HCEC 1CT (cell line): ENCODE measurements around the gene WDR47.
"Not testable (repeated sequence)": the region's sequence is repeated elsewhere in the genome, so short reads cannot be mapped to it uniquely, and the experiment has no call there.

Experiments
- DNase-seq: peaks from one replicate; pipeline ENCODE4 v3.0.0-alpha.2; 2017

Gene WDR47

GRCh38 chr1:108961752-108962486 lies 80.0 kb downstream of the WDR47 start:
- DNase-seq, result no peak

GRCh38 chr1:108961198-108961597 lies 80.7 kb downstream of the WDR47 start:
- DNase-seq, result no peak

- DNase-seq, result no peak
These were observed 81.2 kb downstream of the WDR47 start for GRCh38 chr1:108960719-108961118.

- no peak for DNase-seq
These were observed 84.0 kb downstream of the WDR47 start for GRCh38 chr1:108957888-108958287.

- DNase-seq, result no peak
These were observed 86.0 kb downstream of the WDR47 start for GRCh38 chr1:108955881-108956280.

GRCh38 chr1:108955111-108955510 lies 86.8 kb downstream of the WDR47 start:
- DNase-seq, result no peak

GRCh38 chr1:108953452-108953851 lies 88.5 kb downstream of the WDR47 start:
- no peak for DNase-seq

GRCh38 chr1:108951242-108951641 lies 90.7 kb downstream of the WDR47 start:
- DNase-seq, result no peak

- no peak for DNase-seq
These were observed 92.9 kb downstream of the WDR47 start for GRCh38 chr1:108949044-108949443.

GRCh38 chr1:108947871-108948525 lies 93.9 kb downstream of the WDR47 start:
- no peak for DNase-seq

GRCh38 chr1:108936170-108936569 lies 105.7 kb downstream of the WDR47 start:
- no peak for DNase-seq

- DNase-seq, result no peak
These were observed 108.0 kb downstream of the WDR47 start for GRCh38 chr1:108933944-108934343.

GRCh38 chr1:108927565-108927964 lies 114.3 kb downstream of the WDR47 start:
- DNase-seq, result not testable (repeated sequence)

- no peak for DNase-seq
These were observed 116.0 kb downstream of the WDR47 start for GRCh38 chr1:108925920-108926319.
